Smooth muscle cell (in vitro differentiated cells): Measurements from ENCODE around the gene HNF1A. TPM values are rescaled to one million over a fixed set of nuclear protein-coding genes. Genes with fewer than 3 reads are reported as not detected.

ENCODE experiments used
- DNase-seq: peaks from one replicate; lab custom pipeline; 2025; ENCODE audit not compliant: unreplicated experiment; lab: John Stamatoyannopoulos, UW
- H2AFZ ChIP-seq: fragments of 200-600 bp; sonication (generic); 2 replicates; pipeline ENCODE4 v1.6.0; 2016; ENCODE audit warnings: antibody characterized with exemption, low read depth, mild to moderate bottlenecking
- H3F3A ChIP-seq: fragments of 200-600 bp; sonication (generic); 2 replicates; pipeline ENCODE4 v1.6.0; 2017; ENCODE audit warnings: antibody characterized with exemption, low read depth
- H3K27ac ChIP-seq: fragments of 200-600 bp; sonication (generic); 2 replicates; pipeline ENCODE4 v1.5.1; 2016; ENCODE audit warnings: low read depth, mild to moderate bottlenecking
- H3K27me3 ChIP-seq: fragments of 200-600 bp; sonication (generic); 2 replicates; pipeline ENCODE4 v1.6.1; 2016; ENCODE audit warnings: low read depth, mild to moderate bottlenecking
- H3K36me3 ChIP-seq: fragments of 200-600 bp; sonication (generic); 2 replicates; pipeline ENCODE4 v1.5.1; 2016; ENCODE audit warnings: low read depth
- H3K4me1 ChIP-seq: fragments of 200-600 bp; sonication (generic); 2 replicates; pipeline ENCODE4 v1.5.1; 2016; ENCODE audit warnings: low read depth
- H3K4me2 ChIP-seq: fragments of 200-600 bp; sonication (generic); 2 replicates; pipeline ENCODE4 v1.6.0; 2016; ENCODE audit warnings: mild to moderate bottlenecking
- H3K4me3 ChIP-seq: fragments of 200-600 bp; sonication (generic); 2 replicates; pipeline ENCODE4 v1.5.1; 2016; ENCODE audit warnings: mild to moderate bottlenecking
- H3K79me2 ChIP-seq: fragments of 200-600 bp; sonication (generic); 2 replicates; pipeline ENCODE4 v1.6.0; 2016; ENCODE audit warnings: low read depth, mild to moderate bottlenecking
- H3K9ac ChIP-seq: fragments of 200-600 bp; sonication (generic); 2 replicates; pipeline ENCODE4 v1.6.0; 2016; ENCODE audit warnings: low read depth
- H3K9me3 ChIP-seq: fragments of 200-600 bp; sonication (generic); replicated peaks from 2 replicates; pipeline ENCODE4 v1.5.1; 2016; ENCODE audit warnings: low read depth
- H4K20me1 ChIP-seq: fragments of 200-600 bp; sonication (generic); 2 replicates; pipeline ENCODE4 v1.6.0; 2016; ENCODE audit warnings: low read depth
- WGBS: methylation state at CpG from one replicate; pipeline ENCODE4 v1.1.7; 2016; ENCODE audit warnings: low lambda C conversion rate; 5-methylcytosine and 5-hydroxymethylcytosine counted together
- polyA plus RNA-seq: library from polyadenylated mRNA; unstranded; fragments of >200 nt; fragmentation: Nextera tagmentation; extraction: Ambion mirVana; gene quantifications from 2 replicates; pipeline ENCODE4 v1.2.1, GENCODE V29; 2016
- total RNA-seq: library from RNA; depleted of rRNA; stranded (reverse); fragments of >200 nt; gene quantifications from 2 replicates; pipeline ENCODE4 v1.2.3, GENCODE V29; 2014
- TF ChIP-seq, protein P1 (sequence below): fragments of 200-600 bp; sonication (generic); IDR thresholded peaks from 2 replicates; pipeline ENCODE4 v1.5.1; 2017; ENCODE audit warnings: borderline replicate concordance, mild to moderate bottlenecking, antibody characterized with exemption; ENCODE audit not compliant: insufficient read depth, poor library complexity, severe bottlenecking

HNF1A gene
- total and polyA plus RNA-seq, 2 experiments from 2014 or later, result 0.09 TPM; not detected in 1

DNA sequence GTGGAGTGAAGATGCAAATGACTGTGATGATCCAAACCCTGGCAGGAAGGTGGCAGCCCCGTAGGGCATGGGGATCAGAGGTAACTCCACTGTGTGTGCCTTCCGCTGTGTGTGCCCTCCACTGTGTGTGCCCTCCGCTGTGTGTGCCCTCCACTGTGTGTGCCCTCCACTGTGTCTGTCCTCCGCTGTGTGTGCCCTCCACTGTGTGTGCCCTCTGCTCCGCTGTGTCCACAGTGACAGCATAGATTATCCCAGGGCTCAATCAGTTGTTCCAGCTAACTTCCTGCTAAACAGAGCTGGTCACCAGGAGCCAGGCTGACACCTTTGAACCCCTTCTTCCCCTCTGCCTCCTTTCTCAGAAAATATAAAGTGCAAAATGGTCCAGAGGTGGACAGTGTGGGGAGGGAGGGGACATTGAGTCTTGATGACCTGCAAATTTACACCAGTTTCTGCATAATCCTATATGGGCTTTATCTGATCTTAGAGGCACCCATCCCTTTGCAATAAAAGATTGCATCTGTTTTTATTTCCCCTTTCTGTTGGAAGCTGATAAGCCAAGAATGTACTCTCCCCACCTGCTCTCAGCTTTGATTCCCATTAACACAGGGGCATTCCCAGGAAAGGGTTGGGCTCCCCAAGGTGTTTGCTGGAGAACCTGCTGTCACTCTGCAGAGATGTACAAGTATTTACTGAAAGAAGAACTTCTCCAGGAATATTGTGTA lies 21.6 kb upstream of the HNF1A start:
- no peak overlapping the region for H3K4me3 ChIP-seq
- no peaks in the 10 kb centered on the region for H3K9me3 ChIP-seq
- no peaks in the 10 kb centered on the region for H3K27me3 ChIP-seq
- H3K36me3 ChIP-seq, result no peaks in the 10 kb centered on the region
- no peaks in the 10 kb centered on the region for H4K20me1 ChIP-seq
- no peak overlapping the region for H3K4me2 ChIP-seq
- no peak overlapping the region for H2AFZ ChIP-seq
- no peak overlapping the region for H3K27ac ChIP-seq
- no peak for DNase-seq
- H3K4me1 ChIP-seq, result no peaks in the 10 kb centered on the region
- WGBS, result 93% methylated on average over 5 of the region's 5 CpGs
- H3K79me2 ChIP-seq, result no peaks in the 10 kb centered on the region
- no peaks in the 10 kb centered on the region for H3F3A ChIP-seq
- TF ChIP-seq, protein P1, sequence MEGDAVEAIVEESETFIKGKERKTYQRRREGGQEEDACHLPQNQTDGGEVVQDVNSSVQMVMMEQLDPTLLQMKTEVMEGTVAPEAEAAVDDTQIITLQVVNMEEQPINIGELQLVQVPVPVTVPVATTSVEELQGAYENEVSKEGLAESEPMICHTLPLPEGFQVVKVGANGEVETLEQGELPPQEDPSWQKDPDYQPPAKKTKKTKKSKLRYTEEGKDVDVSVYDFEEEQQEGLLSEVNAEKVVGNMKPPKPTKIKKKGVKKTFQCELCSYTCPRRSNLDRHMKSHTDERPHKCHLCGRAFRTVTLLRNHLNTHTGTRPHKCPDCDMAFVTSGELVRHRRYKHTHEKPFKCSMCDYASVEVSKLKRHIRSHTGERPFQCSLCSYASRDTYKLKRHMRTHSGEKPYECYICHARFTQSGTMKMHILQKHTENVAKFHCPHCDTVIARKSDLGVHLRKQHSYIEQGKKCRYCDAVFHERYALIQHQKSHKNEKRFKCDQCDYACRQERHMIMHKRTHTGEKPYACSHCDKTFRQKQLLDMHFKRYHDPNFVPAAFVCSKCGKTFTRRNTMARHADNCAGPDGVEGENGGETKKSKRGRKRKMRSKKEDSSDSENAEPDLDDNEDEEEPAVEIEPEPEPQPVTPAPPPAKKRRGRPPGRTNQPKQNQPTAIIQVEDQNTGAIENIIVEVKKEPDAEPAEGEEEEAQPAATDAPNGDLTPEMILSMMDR, result no peak
- no peak overlapping the region for H3K9ac ChIP-seq

DNA sequence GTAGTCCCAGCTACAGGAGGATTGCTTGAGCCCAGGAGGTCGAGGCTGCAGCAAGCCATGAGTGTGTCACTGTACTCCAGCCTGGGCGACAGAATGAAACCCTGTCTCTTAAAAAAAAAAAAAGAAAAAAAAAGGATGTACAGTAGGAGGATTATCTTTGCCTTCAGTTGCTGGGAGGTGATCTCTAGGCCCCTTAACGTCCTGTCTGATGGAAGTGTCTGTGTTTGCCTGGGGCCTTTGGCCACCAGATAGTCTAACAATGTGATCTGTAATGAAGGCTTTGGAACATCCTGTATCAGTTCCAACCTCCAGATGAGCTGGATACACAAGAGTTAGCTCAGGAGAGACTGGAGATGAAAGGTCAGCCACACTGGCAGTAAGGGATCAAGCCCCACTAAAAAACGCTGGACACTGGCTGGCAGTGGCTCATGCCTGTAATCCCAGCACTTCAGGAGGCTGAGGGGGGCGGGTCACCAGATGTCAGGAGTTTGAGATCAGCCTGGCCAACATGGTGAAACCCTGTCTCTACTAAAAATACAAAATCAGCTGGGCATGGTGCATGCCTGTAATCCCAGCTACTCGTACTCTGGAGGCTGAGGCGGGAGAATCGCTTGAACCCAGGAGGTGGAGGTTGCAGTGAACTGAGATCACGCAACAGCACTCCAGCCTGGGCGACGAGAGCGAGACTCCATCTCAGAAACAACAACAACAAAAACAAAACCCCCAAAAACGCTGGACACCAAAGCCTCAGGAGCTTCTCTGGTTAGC lies 19.0 kb upstream of the HNF1A start:
- no peaks in the 10 kb centered on the region for H3K36me3 ChIP-seq
- no peak overlapping the region for H3K27ac ChIP-seq
- no peak overlapping the region for H3K9ac ChIP-seq

DNA sequence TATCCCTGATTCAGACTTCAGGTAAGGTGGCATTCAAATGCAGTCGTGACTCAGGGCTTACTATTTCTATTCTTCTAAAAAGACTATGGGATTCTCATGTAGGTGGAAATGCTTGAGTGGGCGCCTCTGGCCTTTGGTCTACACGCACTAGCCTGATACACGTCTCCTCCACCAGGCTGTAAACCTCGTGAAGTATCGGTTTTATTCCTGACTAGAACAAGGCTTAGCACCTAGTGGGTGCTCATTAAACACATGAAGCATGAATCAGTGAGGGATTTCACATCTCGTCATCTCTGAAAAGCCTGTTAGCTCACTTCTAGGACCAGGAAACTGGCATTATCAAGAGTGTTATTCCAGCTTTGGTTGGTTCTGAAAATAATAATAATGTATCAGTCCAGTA lies 17.7 kb upstream of the HNF1A start:
- H3K79me2 ChIP-seq, result no peaks in the 10 kb centered on the region
- H3K4me2 ChIP-seq, result no peak overlapping the region
- H3F3A ChIP-seq, result peaks cover 4% of the 10 kb centered on the region
- H3K27me3 ChIP-seq, result no peaks in the 10 kb centered on the region
- WGBS, result 79% methylated on average over 7 of the region's 7 CpGs
- H3K9ac ChIP-seq, result no peak overlapping the region
- DNase-seq, result no peak
- H3K4me3 ChIP-seq, result no peak overlapping the region
- TF ChIP-seq, protein P1, result no peak
- H3K36me3 ChIP-seq, result no peaks in the 10 kb centered on the region
- no peak overlapping the region for H2AFZ ChIP-seq
- no peak overlapping the region for H3K27ac ChIP-seq
- H4K20me1 ChIP-seq, result no peaks in the 10 kb centered on the region
- H3K4me1 ChIP-seq, result no peaks in the 10 kb centered on the region
- no peaks in the 10 kb centered on the region for H3K9me3 ChIP-seq

More for the DNA sequence above, 19.0 kb upstream of the HNF1A start:
- no peak overlapping the region for H3K4me2 ChIP-seq
- peaks cover 4% of the 10 kb centered on the region for H3F3A ChIP-seq
- 83% methylated on average over 13 of the region's 13 CpGs for WGBS
- no peaks in the 10 kb centered on the region for H3K4me1 ChIP-seq
- no peaks in the 10 kb centered on the region for H3K9me3 ChIP-seq
- H2AFZ ChIP-seq, result no peak overlapping the region
- no peaks in the 10 kb centered on the region for H4K20me1 ChIP-seq
- H3K79me2 ChIP-seq, result no peaks in the 10 kb centered on the region
- DNase-seq, result no peak
- TF ChIP-seq, protein P1, result no peak
- no peak overlapping the region for H3K4me3 ChIP-seq
- H3K27me3 ChIP-seq, result no peaks in the 10 kb centered on the region
